Esophagus squamous epithelium (tissue), 4 donors: ENCODE results near the gene NPRL2.

Experiments used
- CTCF ChIP-seq, 6 experiments: fragments of 450-650 bp in 4 of 6; fragments of 200-600 bp in 2 of 6; sonication (generic) in 2 of 6; IDR thresholded peaks; one replicate each; pipeline ENCODE4 v1.5.1; 2016 to 2019; ENCODE audit warnings: antibody characterized with exemption in 6 of 6, mild to moderate bottlenecking in 4 of 6, moderate library complexity in 4 of 6
- POLR2A ChIP-seq, 4 donors: fragments of 450-650 bp; IDR thresholded peaks; one replicate each; pipeline ENCODE4 v1.6.1; 2017; ENCODE audit warnings: antibody characterized with exemption in 4 of 4, mild to moderate bottlenecking in 4 of 4, moderate library complexity in 3 of 4

- TF ChIP-seq CTCF (IDR thresholded peaks at IDR 0.05) (no peak), POLR2A (IDR thresholded peaks at IDR 0.05) (no peak)
Observed at GRCh38 chr3:50381383-50381782, 30.8 kb upstream of the NPRL2 start.
